Measurements from ENCODE around the gene NXN. TPM values are rescaled to one million over a fixed set of nuclear protein-coding genes. Genes with fewer than 3 reads are reported as not detected.
"Not testable (repeated sequence)": the region's sequence is repeated elsewhere in the genome, so short reads cannot be mapped to it uniquely, and the experiment has no call there.

The NXN gene
- total RNA-seq, 2 donors from 2014 or later: 15.6 to 17.5 TPM

- peaks cover 12% of the 10 kb centered on the region for H3K36me3 ChIP-seq
- peak; percentile 86 for DNase-seq (ENCODE audit: low spot score)
- no peaks in the 10 kb centered on the region for H3K9me3 ChIP-seq
- no peaks in the 10 kb centered on the region for H3K27me3 ChIP-seq
- H3K4me1 ChIP-seq: peaks cover 0 to 22% of the 10 kb centered on the region in 2 donors
- peak overlapping the region; percentile 23 to 41 for H3K27ac ChIP-seq
- peak; percentile 71 to 92 for TF ChIP-seq CTCF (IDR thresholded peaks at IDR 0.05)
- peak overlapping the region; percentile 14 to 29 for H3K4me3 ChIP-seq
Measured at GRCh38 chr17:794876-795275, 184.7 kb downstream of the NXN start.

DNA sequence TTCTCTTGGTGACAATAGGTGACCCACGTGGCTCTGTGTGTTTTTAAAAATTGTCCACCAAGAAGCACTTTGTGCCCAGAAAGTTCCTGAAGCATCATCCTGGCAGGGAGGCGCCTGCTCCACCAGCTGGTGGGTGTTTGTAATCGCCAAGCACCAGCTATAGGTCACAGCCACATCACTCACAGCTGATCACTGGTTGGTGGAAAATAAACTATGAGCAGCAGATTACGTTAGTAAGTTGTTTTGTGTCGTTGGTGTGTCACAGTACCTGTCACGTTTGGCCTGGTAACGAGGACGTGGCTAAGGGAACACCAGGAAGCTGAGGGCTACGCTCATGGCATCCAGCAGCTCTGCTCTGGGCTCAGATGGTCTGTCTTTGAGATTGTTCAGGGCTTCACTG is 187.3 kb downstream of the NXN start:
- TF ChIP-seq CTCF (IDR thresholded peaks at IDR 0.05): no peak

DNA sequence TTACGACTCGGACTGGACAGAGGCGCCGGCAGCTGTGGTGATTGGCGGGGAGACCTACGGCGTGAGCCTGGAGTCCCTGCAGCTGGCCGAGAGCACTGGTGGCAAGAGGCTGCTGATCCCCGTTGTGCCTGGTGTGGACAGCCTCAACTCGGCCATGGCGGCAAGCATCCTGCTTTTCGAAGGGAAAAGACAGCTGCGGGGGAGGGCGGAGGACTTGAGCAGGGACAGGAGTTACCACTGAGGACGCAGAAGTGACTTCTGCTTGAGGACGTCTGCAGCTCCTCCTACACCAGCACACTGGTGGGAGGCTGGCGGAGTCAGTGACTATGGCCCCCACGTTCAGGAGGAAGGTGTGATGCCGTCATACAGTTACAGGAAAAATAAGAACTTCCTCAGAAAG is 187.7 kb downstream of the NXN start:
- no peaks in the 10 kb centered on the region for H3K27me3 ChIP-seq
- H3K4me3 ChIP-seq: no peak overlapping the region
- no peak overlapping the region for H3K27ac ChIP-seq
- no peaks in the 10 kb centered on the region for H3K9me3 ChIP-seq
- peaks cover 33% of the 10 kb centered on the region for H3K36me3 ChIP-seq
- TF ChIP-seq CTCF (IDR thresholded peaks at IDR 0.05): no peak
- no peak for DNase-seq (ENCODE audit: low spot score)
- H3K4me1 ChIP-seq: peaks cover 0 to 18% of the 10 kb centered on the region in 2 donors

More for the DNA sequence above, 187.3 kb downstream of the NXN start:
- Histone ChIP-seq H3K9me3 (no peaks in the 10 kb centered on the region), H3K27me3 (no peaks in the 10 kb centered on the region), H3K36me3 (peaks cover 33% of the 10 kb centered on the region), H3K27ac (no peak overlapping the region), H3K4me1 (peaks cover 0 to 22% of the 10 kb centered on the region in 2 donors), H3K4me3 (no peak overlapping the region)
- DNase-seq (ENCODE audit: low spot score): no peak

DNA sequence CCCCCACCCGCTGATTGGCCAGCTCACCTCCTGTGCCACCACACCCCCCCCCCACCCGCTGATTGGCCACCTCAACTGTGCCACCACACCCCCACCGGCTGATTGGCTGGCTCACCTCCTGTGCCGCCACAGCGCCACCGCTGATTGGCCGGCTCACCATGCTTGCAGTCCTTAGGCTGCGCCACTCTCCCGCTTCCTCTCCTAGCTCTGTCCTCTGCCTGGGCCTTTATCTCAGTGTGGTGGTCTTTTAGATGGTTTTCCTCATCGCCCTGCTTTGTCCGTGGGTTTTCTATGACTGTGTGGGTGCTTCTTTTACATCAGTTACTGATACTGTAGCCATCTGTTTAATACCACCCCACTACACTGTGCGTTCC is 188.7 kb downstream of the NXN start:
- H3K27me3 ChIP-seq; H3K27ac ChIP-seq; H3K9me3 ChIP-seq; DNase-seq (ENCODE audit: low spot score); H3K4me3 ChIP-seq: not testable (repeated sequence)
- peaks cover 0 to 18% of the 10 kb centered on the region in 2 donors for H3K4me1 ChIP-seq
- peaks cover 37% of the 10 kb centered on the region for H3K36me3 ChIP-seq

- H3K4me1 ChIP-seq: peaks cover 0 to 15% of the 10 kb centered on the region in 2 donors
- not testable (repeated sequence) for H3K27me3 ChIP-seq; H3K9me3 ChIP-seq; DNase-seq (ENCODE audit: low spot score); H3K4me3 ChIP-seq
- H3K36me3 ChIP-seq: peaks cover 37% of the 10 kb centered on the region
- peak overlapping the region in 1 of 2 donors; percentile 34 for H3K27ac ChIP-seq
Measured at GRCh38 chr17:789931-790873, 189.4 kb downstream of the NXN start.

GRCh38 chr17:789160-789840 is 190.3 kb downstream of the NXN start:
- Histone ChIP-seq H3K4me3 (no peak overlapping the region), H3K4me1 (peaks cover 0 to 8% of the 10 kb centered on the region in 2 donors), H3K9me3 (no peaks in the 10 kb centered on the region), H3K36me3 (peaks cover 37% of the 10 kb centered on the region), H3K27ac (peak overlapping the region in 1 of 2 donors; percentile 34), H3K27me3 (no peaks in the 10 kb centered on the region)
- no peak for DNase-seq (ENCODE audit: low spot score)
- no peak for TF ChIP-seq CTCF (IDR thresholded peaks at IDR 0.05)
